Activated T-cell treated with anti-CD3 and anti-CD28 coated beads for 1 hour (primary cell): ENCODE results near the gene DUS1L.

Source experiments
- DNase-seq: peaks from one replicate; pipeline ENCODE4 v3.0.0-alpha.2; 2020; ENCODE audit warnings: low read depth

Gene DUS1L

DNA sequence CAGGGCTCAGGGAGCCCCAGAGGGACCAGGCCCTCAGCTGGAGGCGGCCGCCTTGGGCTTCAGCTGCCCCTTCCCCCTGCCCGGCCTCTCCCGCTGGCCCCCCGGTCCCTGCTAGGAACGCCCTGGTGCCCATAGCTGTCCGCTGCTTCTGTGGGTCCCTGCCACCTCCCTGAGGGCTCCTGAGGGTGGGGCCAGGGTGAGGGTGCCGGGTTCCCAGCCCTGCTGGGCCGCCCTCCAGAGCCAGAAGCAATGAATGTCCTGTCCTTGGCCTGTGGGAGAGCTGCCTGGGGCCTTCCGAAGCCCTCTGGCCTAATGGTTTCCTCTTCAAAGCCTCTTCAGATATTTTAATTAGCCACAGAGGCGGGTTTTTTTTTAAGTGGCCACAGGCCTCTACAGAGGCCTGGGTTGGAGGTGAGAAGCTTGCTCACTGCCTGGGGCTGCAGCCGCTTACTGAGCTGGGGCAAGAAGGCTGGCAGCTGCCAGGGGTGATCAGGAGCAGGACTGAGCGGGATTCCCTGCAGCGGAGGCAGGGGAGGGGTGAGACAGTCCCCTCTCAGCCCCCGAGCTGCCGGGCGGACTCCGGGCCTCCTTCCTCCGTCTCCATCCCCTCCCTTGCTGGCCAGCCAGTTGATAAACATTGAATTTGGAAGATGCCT is 52.8 kb downstream of the DUS1L start:
- DNase-seq: no peak

DNA sequence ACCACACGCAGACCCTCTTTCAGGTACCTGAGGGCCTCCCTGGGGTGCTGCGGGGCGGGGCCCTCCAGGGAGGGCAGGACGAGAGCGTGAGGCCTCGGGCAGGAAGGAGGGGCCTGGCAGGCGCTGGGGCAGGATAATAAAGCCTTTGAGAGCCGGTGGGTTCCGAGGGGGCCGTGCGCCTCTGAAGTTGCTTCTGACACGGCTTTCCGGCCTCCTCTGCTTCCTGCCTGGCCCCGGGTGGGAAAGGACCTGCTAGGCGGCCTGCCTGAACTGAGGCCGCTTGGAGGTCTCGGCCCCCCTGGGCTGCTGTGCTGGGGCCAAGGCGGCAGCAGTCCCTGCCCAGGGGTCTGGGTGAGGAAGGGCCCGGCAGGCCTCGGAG is 53.4 kb downstream of the DUS1L start:
- DNase-seq: no peak

DNA sequence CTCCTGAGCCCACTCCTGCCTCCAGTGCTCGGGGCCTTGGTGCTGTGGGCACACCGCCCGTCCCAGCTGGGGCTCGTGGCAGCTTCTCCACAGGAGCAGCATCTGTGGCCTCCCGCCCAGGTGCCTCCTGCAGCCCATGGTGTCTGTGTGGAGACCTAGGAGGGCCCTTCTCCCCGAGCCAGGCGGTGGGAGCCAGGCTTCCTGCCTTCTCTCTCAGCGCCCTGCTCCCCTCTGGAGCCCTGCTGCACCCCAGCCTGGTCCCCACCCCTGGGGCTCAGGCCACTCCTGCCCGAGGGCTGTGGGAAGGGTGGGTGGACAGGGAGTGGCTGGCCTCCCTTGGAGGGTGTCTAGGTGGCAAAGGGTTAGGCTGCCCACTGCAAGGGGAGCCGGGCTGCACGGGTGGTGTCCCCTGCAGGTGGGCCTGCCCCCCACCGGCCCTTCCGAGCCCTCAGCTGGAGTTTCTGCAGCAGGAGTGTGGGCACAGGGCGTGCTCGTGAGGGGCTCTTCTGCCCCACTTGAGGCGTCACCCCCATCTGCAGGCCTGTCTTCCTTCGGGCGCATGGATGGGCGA is 53.9 kb downstream of the DUS1L start:
- no peak for DNase-seq

DNA sequence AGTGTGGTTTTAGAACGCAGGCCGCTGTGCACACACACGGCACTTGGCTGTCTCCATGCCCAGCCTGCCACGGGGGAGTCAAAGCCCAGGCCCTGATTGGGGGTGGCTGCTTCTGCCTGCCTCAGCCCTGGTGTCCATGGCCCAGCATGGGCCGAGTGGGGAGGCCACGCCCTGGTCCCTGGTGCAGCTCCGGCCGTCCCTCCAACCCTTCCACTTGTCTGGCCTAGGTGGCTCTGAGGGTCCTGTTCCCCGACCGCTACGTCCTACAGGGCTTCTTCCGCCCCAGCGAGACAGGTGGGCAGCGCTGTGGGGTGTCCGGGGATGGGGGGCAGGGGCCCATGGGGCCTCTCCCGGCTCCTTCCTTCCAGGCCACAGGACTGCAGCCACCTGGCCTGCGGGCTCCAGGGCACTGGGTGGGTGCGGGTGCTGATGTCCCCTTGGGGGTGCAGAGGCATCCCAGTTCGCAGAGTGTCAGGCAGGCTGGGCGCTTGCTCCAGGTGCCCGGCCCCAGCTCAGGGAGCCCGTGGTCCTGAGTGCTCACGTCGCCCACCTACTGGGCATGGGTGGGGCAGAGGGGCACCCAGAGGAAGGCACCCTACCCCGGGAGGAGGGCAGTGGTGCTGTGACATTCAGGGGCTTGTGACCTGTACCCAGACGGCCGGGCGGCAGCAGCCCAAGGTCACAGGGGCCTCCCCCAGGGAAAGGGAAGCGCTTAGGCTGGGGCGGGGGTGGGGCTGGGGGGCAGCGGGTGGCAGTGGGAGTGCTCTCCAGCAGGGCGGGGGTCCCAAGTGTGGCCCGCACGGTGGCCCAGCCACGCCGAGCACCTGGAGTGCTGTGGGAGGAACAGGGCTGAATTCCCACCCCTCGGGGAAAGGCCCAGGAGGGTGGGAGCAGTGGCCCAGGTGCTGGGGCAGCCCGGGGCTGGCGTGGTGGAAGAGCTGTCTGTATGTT is 54.8 kb downstream of the DUS1L start:
- no peak for DNase-seq

DNA sequence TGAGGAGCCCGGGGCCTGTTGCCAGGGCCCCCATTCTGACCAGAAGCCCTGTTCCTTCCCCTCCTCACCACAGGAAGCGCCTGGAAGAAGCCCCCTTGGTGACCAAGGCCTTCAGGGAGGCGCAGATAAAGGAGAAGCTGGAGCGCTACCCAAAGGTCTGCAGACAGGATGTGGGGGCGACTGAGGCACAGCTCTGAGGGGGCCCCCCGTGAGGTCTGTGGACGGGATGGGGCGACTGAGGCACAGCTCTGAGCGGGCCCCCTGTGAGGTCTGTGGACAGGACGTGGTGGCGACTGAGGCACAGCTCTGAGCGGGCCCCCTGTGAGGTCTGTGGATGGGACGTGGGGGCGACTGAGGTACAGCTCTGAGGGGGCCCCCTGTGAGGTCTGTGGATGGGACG is 56.2 kb downstream of the DUS1L start:
- no peak for DNase-seq

DNA sequence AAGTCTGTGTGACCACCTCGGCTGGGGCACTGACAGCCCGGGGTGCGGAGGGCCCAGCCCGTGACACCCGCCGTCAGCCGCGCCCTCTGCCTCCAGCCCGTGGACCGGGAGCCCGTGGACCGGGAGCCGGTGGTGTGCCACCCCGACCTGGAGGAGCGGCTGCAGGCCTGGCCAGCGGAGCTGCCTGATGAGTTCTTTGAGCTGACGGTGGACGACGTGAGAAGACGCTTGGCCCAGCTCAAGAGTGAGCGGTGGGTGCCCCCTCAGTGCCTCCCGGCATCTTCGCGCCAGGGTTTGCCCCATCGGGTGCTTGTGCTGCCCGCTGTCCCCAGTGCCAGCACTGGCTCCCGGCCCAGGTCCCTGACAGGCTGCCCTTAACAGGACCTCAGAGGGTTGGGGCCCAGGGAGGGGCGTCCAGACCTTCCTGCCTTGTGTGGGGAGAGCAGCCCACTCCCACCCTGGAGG is 56.6 kb downstream of the DUS1L start:
- no peak for DNase-seq

DNA sequence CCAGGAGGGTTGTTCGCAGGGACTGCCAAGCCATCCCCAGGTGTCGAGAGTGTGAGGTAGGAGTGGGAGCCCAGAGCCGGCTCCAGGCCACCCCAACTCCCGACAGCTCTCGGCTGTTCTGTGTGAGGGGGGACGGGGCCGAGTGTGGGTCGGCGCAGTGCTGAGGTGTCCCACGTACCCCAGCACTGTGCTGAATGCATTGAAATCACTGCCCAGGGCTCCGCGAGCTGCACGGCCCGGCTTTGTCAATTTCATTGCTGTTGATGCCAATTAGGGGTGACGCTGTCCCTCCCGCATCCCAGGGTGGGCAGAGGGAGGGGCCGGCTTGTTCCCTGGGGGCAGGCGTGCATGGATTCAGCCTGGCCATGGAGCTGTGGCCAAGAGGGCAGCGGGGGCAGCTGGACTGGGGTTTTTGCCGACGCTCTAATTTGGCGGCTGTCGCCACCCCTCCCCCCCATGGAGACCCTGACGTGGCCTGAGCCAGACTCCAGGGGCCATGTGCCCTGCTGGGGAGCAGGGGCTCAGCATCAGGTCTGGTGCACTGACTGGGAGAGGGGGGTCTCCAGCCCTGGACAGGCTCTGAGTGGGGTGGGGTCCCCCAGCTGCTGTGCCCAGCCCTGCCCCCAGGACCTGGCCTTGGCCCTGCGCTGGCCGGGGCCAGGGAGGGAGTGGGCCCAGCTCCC is 57.2 kb downstream of the DUS1L start:
- DNase-seq: no peak
